ENCODE results near the gene KANK4.

KANK4 gene

GRCh38 chr1:62336995-62337705 is 17.9 kb upstream of the KANK4 start:
- no peak for DNase-seq

- no peak for DNase-seq
Observed at GRCh38 chr1:62336638-62336994, 17.4 kb upstream of the KANK4 start.

GRCh38 chr1:62335656-62336055 is 16.4 kb upstream of the KANK4 start:
- no peak for DNase-seq

GRCh38 chr1:62334434-62334985 is 15.3 kb upstream of the KANK4 start:
- no peak for DNase-seq

GRCh38 chr1:62333441-62333840 is 14.2 kb upstream of the KANK4 start:
- no peak for DNase-seq

GRCh38 chr1:62327360-62328055 is 8.3 kb upstream of the KANK4 start:
- no peak for DNase-seq

- no peak for DNase-seq
Observed at GRCh38 chr1:62325681-62326080, 6.4 kb upstream of the KANK4 start.

GRCh38 chr1:62325081-62325480 is 5.8 kb upstream of the KANK4 start:
- no peak for DNase-seq

- DNase-seq, result no peak
Observed at GRCh38 chr1:62321446-62321845, 2.2 kb upstream of the KANK4 start.

GRCh38 chr1:62318320-62318755 is 896 bp downstream of the KANK4 start:
- no peak for DNase-seq

- no peak for DNase-seq
Observed at GRCh38 chr1:62317021-62317768, 2.0 kb downstream of the KANK4 start.

- no peak for DNase-seq
Observed at GRCh38 chr1:62316135-62316534, 3.1 kb downstream of the KANK4 start.

GRCh38 chr1:62315387-62315786 is 3.8 kb downstream of the KANK4 start:
- no peak for DNase-seq

- DNase-seq, result no peak
Observed at GRCh38 chr1:62314454-62315350, 4.5 kb downstream of the KANK4 start.

- DNase-seq, result no peak
Observed at GRCh38 chr1:62312698-62313097, 6.5 kb downstream of the KANK4 start.

- DNase-seq, result no peak
Observed at GRCh38 chr1:62311473-62311943, 7.7 kb downstream of the KANK4 start.

- no peak for DNase-seq
Observed at GRCh38 chr1:62309906-62310305, 9.3 kb downstream of the KANK4 start.

- no peak for DNase-seq
Observed at GRCh38 chr1:62308606-62309005, 10.6 kb downstream of the KANK4 start.

GRCh38 chr1:62307895-62308492 is 11.2 kb downstream of the KANK4 start:
- DNase-seq, result no peak

- DNase-seq, result no peak
Observed at GRCh38 chr1:62307446-62307845, 11.8 kb downstream of the KANK4 start.

- no peak for DNase-seq
Observed at GRCh38 chr1:62306065-62306464, 13.2 kb downstream of the KANK4 start.

- no peak for DNase-seq
Observed at GRCh38 chr1:62304975-62305374, 14.3 kb downstream of the KANK4 start.
